ENCODE measurements around the gene PRKACA. TPM values are rescaled to one million over a fixed set of nuclear protein-coding genes. Genes with fewer than 3 reads are reported as not detected.

Gene PRKACA
- total RNA-seq, 1 donor from 2014 or later: 87.1 TPM

DNA sequence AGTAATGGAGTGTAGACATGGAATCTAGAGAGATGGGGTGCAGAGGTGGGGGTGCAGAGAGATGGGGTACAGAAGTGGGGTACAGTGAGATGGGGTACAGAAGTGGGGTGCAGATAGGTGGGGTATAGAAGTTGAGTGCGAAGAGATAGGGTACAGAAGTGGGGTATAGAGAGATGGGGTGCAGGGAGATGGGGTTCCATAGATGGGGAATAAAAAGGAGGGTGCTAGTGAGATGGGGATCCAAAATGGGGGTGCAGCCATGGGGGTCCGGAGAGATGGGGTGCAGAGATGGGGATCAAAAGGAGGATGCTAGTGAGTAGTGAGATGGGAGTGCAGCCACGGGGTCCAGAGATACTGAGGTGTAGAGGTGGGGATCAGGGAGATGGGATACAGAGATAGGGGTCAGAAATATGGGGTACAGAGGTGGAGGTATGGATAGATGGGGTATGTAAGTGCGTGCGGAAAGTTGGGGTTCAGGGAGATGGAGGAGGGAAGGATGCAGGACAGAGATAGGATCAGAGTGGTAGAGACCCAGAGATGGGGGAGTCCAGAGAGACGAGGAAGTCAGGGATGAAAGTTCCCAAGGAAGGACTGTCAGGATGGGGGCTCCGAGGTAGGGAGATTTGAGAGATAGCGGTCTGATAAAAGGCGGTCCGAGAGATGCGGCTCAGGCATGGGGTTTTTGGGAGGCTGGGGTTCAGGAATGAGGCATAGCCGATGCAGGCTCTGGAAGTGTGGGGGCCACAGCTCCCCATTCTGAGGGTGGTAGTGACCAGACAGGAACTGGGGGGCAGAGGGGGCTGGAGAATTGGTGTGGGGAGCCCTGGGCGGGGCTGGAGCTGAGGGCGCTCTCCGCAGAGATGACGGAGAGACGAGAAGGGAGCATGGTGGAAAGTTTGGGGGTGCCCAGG, 59.1 kb downstream of the PRKACA start:
- H3K36me3 ChIP-seq: no peaks in the 10 kb centered on the region
- H3K4me3 ChIP-seq: no peak overlapping the region
- TF ChIP-seq, protein P1, sequence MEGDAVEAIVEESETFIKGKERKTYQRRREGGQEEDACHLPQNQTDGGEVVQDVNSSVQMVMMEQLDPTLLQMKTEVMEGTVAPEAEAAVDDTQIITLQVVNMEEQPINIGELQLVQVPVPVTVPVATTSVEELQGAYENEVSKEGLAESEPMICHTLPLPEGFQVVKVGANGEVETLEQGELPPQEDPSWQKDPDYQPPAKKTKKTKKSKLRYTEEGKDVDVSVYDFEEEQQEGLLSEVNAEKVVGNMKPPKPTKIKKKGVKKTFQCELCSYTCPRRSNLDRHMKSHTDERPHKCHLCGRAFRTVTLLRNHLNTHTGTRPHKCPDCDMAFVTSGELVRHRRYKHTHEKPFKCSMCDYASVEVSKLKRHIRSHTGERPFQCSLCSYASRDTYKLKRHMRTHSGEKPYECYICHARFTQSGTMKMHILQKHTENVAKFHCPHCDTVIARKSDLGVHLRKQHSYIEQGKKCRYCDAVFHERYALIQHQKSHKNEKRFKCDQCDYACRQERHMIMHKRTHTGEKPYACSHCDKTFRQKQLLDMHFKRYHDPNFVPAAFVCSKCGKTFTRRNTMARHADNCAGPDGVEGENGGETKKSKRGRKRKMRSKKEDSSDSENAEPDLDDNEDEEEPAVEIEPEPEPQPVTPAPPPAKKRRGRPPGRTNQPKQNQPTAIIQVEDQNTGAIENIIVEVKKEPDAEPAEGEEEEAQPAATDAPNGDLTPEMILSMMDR (IDR thresholded peaks at IDR 0.05): no peak
- intact Hi-C loops (cut with DNase I): no loop called here
- H3K9me3 ChIP-seq: no peaks in the 10 kb centered on the region
- ATAC-seq (no peak), DNase-seq (no peak)
- peaks cover 27% of the 10 kb centered on the region for H3K27me3 ChIP-seq (ENCODE audit: low read depth)
- no peak overlapping the region for H3K27ac ChIP-seq
- peaks cover 7% of the 10 kb centered on the region for H3K4me1 ChIP-seq

DNA sequence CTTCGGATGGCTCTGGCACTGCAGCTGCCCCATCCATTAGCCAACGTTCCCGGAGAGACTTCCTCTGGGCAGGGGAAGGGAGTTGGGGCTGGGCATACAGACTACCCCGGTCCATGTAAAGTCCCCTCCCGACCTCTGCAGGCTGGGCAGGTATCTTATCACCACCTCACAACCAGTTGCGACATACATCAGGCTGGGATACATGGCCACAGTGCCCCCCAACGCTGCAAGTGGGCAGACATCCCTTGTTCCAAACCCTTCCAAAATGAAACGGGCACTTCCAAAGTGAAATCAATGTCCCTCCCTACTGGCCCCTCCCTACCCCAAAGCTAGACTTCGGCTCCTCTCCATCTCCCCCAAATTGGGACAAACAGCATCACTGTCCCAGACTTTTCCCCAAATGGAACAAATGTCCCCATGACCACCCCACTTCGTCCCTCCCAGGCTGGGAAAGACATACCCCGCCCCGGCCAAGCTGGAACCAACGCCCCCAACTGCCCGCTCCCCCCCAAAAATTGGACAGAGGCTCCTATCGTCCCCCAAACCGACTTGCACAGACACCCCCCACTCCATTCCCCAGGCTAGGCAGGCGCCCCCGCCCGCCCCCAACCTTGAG, 60.7 kb downstream of the PRKACA start:
- Histone ChIP-seq H3K27ac (no peak overlapping the region), H3K4me1 (peaks cover 7% of the 10 kb centered on the region), H3K4me3 (peak overlapping the region; percentile 30), H3K9me3 (no peaks in the 10 kb centered on the region), H3K36me3 (peaks cover 7% of the 10 kb centered on the region), H3K27me3 (ENCODE audit: low read depth) (peaks cover 25% of the 10 kb centered on the region)
- TF ChIP-seq, protein P1 (IDR thresholded peaks at IDR 0.05): no peak
- intact Hi-C loops (cut with DNase I): no loop called here
- ATAC-seq (no peak), DNase-seq (no peak)

GRCh38 chr19:14056069-14056666, 61.4 kb downstream of the PRKACA start:
- peaks cover 7% of the 10 kb centered on the region for H3K4me1 ChIP-seq
- no peak for ATAC-seq
- DNase-seq: no peak
- intact Hi-C loops (cut with DNase I): no loop called here
- TF ChIP-seq, protein P1 (IDR thresholded peaks at IDR 0.05): no peak
- peaks cover 14% of the 10 kb centered on the region for H3K36me3 ChIP-seq
- H3K4me3 ChIP-seq: no peak overlapping the region
- H3K27ac ChIP-seq: no peak overlapping the region
- H3K27me3 ChIP-seq (ENCODE audit: low read depth): peaks cover 18% of the 10 kb centered on the region
- H3K9me3 ChIP-seq: no peaks in the 10 kb centered on the region

GRCh38 chr19:14055396-14055795, 62.2 kb downstream of the PRKACA start:
- TF ChIP-seq, protein P1 (IDR thresholded peaks at IDR 0.05): no peak
- ATAC-seq: no peak
- Histone ChIP-seq H3K36me3 (peaks cover 19% of the 10 kb centered on the region), H3K9me3 (no peaks in the 10 kb centered on the region), H3K4me3 (no peak overlapping the region), H3K27ac (no peak overlapping the region), H3K4me1 (peaks cover 7% of the 10 kb centered on the region), H3K27me3 (ENCODE audit: low read depth) (peaks cover 17% of the 10 kb centered on the region)
- intact Hi-C loops (cut with DNase I): no loop called here
- no peak for DNase-seq

GRCh38 chr19:14054721-14055120, 62.8 kb downstream of the PRKACA start:
- Histone ChIP-seq H3K4me3 (no peak overlapping the region), H3K4me1 (peaks cover 7% of the 10 kb centered on the region), H3K27me3 (ENCODE audit: low read depth) (peaks cover 16% of the 10 kb centered on the region), H3K27ac (no peak overlapping the region), H3K9me3 (no peaks in the 10 kb centered on the region), H3K36me3 (peaks cover 23% of the 10 kb centered on the region)
- ATAC-seq (no peak), DNase-seq (no peak)
- intact Hi-C loops (cut with DNase I): no loop called here
- TF ChIP-seq, protein P1 (IDR thresholded peaks at IDR 0.05): no peak

Measured in lower lobe of right lung (tissue), 2 donors.